K562 (cell line): ENCODE measurements around the gene DPM1. TPM values are rescaled to one million over a fixed set of nuclear protein-coding genes. Genes with fewer than 3 reads are reported as not detected.

Source experiments
- KLF1 ChIP-seq: fragments of 450-650 bp; IDR thresholded peaks from 2 replicates; pipeline ENCODE4 v1.6.1; 2016; ENCODE audit warnings: missing genetic modification characterization, missing compliant biosample characterization
- L3MBTL2 ChIP-seq: fragments of 450-650 bp; IDR thresholded peaks from 2 replicates; pipeline ENCODE4 v1.6.1; 2016; ENCODE audit warnings: mild to moderate bottlenecking, moderate library complexity
- LEF1 ChIP-seq: fragments of 450-650 bp; IDR thresholded peaks from 2 replicates; pipeline ENCODE4 v1.6.1; 2016; ENCODE audit warnings: mild to moderate bottlenecking
- MAFF ChIP-seq: IDR thresholded peaks from 2 replicates; pipeline ENCODE4 v1.6.1; 2012; ENCODE audit warnings: low read length, improper control_type of control experiment
- NONO ChIP-seq, 2 experiments: fragments of 200-400 bp in 1 of 2; fragments of 450-650 bp in 1 of 2; formaldehyde crosslinking in 1 of 2; IDR thresholded peaks; 2 replicates each; pipeline ENCODE4 v1.6.1; 2017; ENCODE audit warnings: low read depth in 2 of 2, mild to moderate bottlenecking in 2 of 2, moderate library complexity in 2 of 2, low read length in 1 of 2
- NR2C2 ChIP-seq, 2 experiments: fragments of 200-800 bp in 1 of 2; sonication (Bioruptor generic) in 1 of 2; sonication (generic) in 1 of 2; formaldehyde crosslinking in 1 of 2; IDR thresholded peaks; 2 replicates each; pipeline versions ENCODE4 v1.6.1 to v1.8.0; 2016 to 2022; ENCODE audit warnings: mild to moderate bottlenecking in 1 of 2, missing compliant biosample characterization in 1 of 2, missing genetic modification characterization in 1 of 2, missing genetic modification reagents in 1 of 2
- SREBF1 ChIP-seq: fragments of 150-350 bp; IDR thresholded peaks from 2 replicates; pipeline ENCODE4 v1.6.1; 2014; ENCODE audit warnings: antibody characterized with exemption, low read depth, low read length, borderline replicate concordance
- USF2 ChIP-seq: sonication (generic); formaldehyde crosslinking; IDR thresholded peaks from 2 replicates; pipeline ENCODE4 v1.5.0; 2020; ENCODE audit warnings: missing genetic modification reagents
- ZNF184 ChIP-seq: sonication (generic); formaldehyde crosslinking; IDR thresholded peaks from 2 replicates; pipeline ENCODE4 v1.5.0; 2020; ENCODE audit warnings: missing genetic modification reagents
- ZNF224 ChIP-seq: sonication (generic); formaldehyde crosslinking; IDR thresholded peaks from 2 replicates; pipeline ENCODE4 v1.8.0; 2022; ENCODE audit warnings: mild to moderate bottlenecking, missing genetic modification reagents
- ZNF232 ChIP-seq: sonication (generic); formaldehyde crosslinking; IDR thresholded peaks from 2 replicates; pipeline ENCODE4 v1.8.0; 2022; ENCODE audit warnings: mild to moderate bottlenecking, missing genetic modification reagents
- ZNF318 ChIP-seq, 2 experiments: fragments of 450-650 bp; IDR thresholded peaks; 2 replicates each; pipeline ENCODE4 v1.6.1; 2016; ENCODE audit warnings: mild to moderate bottlenecking in 2 of 2, borderline replicate concordance in 1 of 2, low read depth in 1 of 2, moderate library complexity in 1 of 2
- ZNF324 ChIP-seq: fragments of 250-450 bp; sonication (Bioruptor Pico); IDR thresholded peaks from 2 replicates; pipeline ENCODE4 v1.4.0; 2020; ENCODE audit warnings: mild to moderate bottlenecking
- ZNF740 ChIP-seq, 3 experiments: fragments of 200-800 bp in 1 of 3; sonication (Bioruptor generic) in 1 of 3; sonication (generic) in 1 of 3; formaldehyde crosslinking in 1 of 3; IDR thresholded peaks; 2 replicates each; pipeline versions ENCODE4 v1.6.1 to v1.8.0; 2016 to 2022; ENCODE audit warnings: mild to moderate bottlenecking in 2 of 3, missing compliant biosample characterization in 2 of 3, missing genetic modification characterization in 2 of 3, missing genetic modification reagents in 1 of 3
- polyA plus RNA-seq, 8 experiments: library from polyadenylated mRNA; depleted of rRNA in 4 of 8; stranded (reverse) in 5 of 8; unstranded in 3 of 8; fragments of >200 nt; fragmentation: Nextera tagmentation in 2 of 8; fragmentation: Illumina TruSeq in 1 of 8; extraction: Ambion mirVana in 2 of 8; extraction: Trizol in 1 of 8; gene quantifications; 2 replicates each; pipeline versions ENCODE4 v1.2.1 to v1.2.3, GENCODE V29; 2011 to 2014; ENCODE audit warnings: inconsistent platforms in 1 of 8, missing spikeins in 1 of 8
- total RNA-seq, 7 experiments: library from RNA; depleted of rRNA in 6 of 7; stranded (reverse); fragments of >200 nt in 6 of 7; fragmentation: Illumina TruSeq in 2 of 7; extraction: Trizol in 2 of 7; gene quantifications; 2 replicates each; pipeline versions ENCODE4 v1.2.1 to v1.2.3, GENCODE V29; 2011 to 2021; ENCODE audit warnings: low replicate concordance in 1 of 7
- TF ChIP-seq, protein P1 (sequence below): sonication (generic); formaldehyde crosslinking; IDR thresholded peaks from 2 replicates; pipeline ENCODE4 v1.8.0; 2022; ENCODE audit warnings: mild to moderate bottlenecking, missing genetic modification reagents

Gene DPM1
- total and polyA plus RNA-seq, 9 of the 15 experiments (the other 6 are each of a cell fraction or from before 2014, with no cell fraction given): 75.2 to 190 (median 153) TPM

DNA sequence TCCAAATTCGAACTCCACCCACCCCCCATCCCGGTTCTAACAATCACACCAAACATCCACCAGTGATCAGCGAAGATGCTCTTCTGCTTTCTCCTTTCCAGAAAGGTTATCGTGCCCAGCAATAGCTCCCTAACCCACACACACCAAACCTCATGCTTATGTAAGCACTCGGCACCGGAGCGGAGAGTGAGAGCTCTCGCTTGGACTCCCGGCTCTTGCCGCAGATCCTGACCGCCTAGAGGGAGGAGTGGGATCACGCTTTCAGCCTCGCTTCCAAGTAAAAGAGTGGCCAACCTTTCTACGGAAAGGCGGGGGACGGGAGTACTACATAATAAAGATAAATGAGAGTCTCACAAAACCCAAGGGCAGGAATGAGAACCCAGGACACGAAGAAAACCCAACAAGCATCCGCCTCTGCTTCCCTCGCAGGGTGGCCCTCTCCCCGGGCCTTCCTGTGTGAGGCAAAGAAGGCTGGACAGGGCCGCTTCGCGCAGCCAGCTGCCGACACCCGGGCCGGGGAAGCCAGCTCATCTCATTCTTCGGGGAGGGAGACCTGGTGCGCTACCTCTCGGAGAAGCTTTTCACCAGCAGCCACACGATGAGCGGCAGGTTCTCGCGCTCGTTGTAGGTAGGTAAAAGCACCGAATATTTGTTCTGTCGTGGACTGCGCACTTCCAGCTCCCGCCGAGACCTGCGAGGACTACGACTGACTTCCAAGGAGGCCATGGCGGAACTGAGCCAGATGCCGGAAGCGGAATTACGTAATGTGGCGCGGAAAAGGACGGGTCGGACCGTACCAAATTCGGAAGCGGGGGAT lies at the start of gene DPM1 (continued):
- TF ChIP-seq ZNF318 (IDR thresholded peaks at IDR 0.05; ENCODE audit: borderline replicate concordance in 1 of 2, low read depth in 1 of 2): no peak
- TF ChIP-seq, protein P1, sequence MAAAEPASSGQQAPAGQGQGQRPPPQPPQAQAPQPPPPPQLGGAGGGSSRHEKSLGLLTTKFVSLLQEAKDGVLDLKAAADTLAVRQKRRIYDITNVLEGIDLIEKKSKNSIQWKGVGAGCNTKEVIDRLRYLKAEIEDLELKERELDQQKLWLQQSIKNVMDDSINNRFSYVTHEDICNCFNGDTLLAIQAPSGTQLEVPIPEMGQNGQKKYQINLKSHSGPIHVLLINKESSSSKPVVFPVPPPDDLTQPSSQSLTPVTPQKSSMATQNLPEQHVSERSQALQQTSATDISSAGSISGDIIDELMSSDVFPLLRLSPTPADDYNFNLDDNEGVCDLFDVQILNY (CRISPR knock-in tag): no peak
- TF ChIP-seq ZNF224 (CRISPR knock-in tag): 0 out of 2 replicates have a peak, but pooled peaks have one; percentile 55
- TF ChIP-seq LEF1: no peak
- no peak for TF ChIP-seq NONO (IDR thresholded peaks at IDR 0.05; ENCODE audit: low read depth in 2 of 2, low read length in 1 of 2)
- peak; percentile 72 for TF ChIP-seq ZNF740 (CRISPR knock-in tag; IDR thresholded peaks at IDR 0.05)
- TF ChIP-seq ZNF740 (tag; IDR thresholded peaks at IDR 0.05): no peak
- TF ChIP-seq MAFF: no peak
- TF ChIP-seq ZNF324 (CRISPR knock-in tag): no peak
- TF ChIP-seq ZNF184 (CRISPR knock-in tag): no peak
- TF ChIP-seq NR2C2 (CRISPR knock-in tag; IDR thresholded peaks at IDR 0.05): 0 out of 2 replicates have a peak, but pooled peaks have one; percentile 34
- TF ChIP-seq NR2C2 (tag; IDR thresholded peaks at IDR 0.05): no peak
- peak; percentile 88; the same call in 1 of the 2 replicates for TF ChIP-seq SREBF1
- TF ChIP-seq KLF1 (tag): no peak
- TF ChIP-seq USF2 (CRISPR knock-in tag): no peak
- TF ChIP-seq ZNF232 (CRISPR knock-in tag): peak; percentile 85
- TF ChIP-seq L3MBTL2: no peak; the same call in 1 of the 2 replicates
